IMR-90 (cell line): ENCODE results near the gene AGXT. TPM values are rescaled to one million over a fixed set of nuclear protein-coding genes. Genes with fewer than 3 reads are reported as not detected.
A peak's percentile ranks its signal among the peaks of the same experiment; 100 is the strongest.

Experiments
- ATAC-seq: fragments of 200-7000 bp; cut with Tn5 transposase; 2 replicates; pipeline ENCODE4 v1.9.1; 2020; ENCODE audit warnings: low read depth, mild to moderate bottlenecking, moderate library complexity
- BruUV-seq: library from RNA; stranded (reverse); fragments of 400-500 nt; replicated peaks from 2 replicates; lab custom pipeline; 2021; lab: Mats Ljungman, UMichigan
- CTCF ChIA-PET: fragments of 300-600 bp; formaldehyde crosslinking; extraction: SDS; loops from one replicate; lab custom pipeline; 2021; ENCODE audit warnings: antibody characterized with exemption; lab: Yijun Ruan, JAX
- POLR2A ChIA-PET: fragments of 300-600 bp; sonication (Branson Sonifier 250); formaldehyde crosslinking; loops from one replicate; lab custom pipeline; 2022; ENCODE audit warnings: antibody characterized with exemption; ENCODE audit not compliant: unreplicated experiment; lab: Charles Lee
- DNase-seq: peaks from one replicate; pipeline ENCODE4 v3.0.0; 2013
- H2AFZ ChIP-seq: replicated peaks from 2 replicates; pipeline ENCODE3; 2013; ENCODE audit warnings: low read length, mild to moderate bottlenecking; ENCODE audit not compliant: poor library complexity
- H2AK5ac ChIP-seq: 2 replicates; pipeline ENCODE4 v1.6.1; 2013; ENCODE audit warnings: low read depth, low read length, inconsistent platforms
- H2AK9ac ChIP-seq: replicated peaks from 2 replicates; pipeline ENCODE3; 2013; ENCODE audit warnings: mild to moderate bottlenecking, low read depth, low read length, moderate library complexity; ENCODE audit not compliant: poor library complexity
- H2BK120ac ChIP-seq: 2 replicates; pipeline ENCODE4 v1.6.1; 2013; ENCODE audit warnings: low read depth, low read length, inconsistent platforms
- H2BK15ac ChIP-seq: 3 replicates; pipeline ENCODE4 v1.6.1; 2013; ENCODE audit warnings: low read depth, low read length, inconsistent platforms
- H2BK20ac ChIP-seq: 2 replicates; pipeline ENCODE4 v1.6.1; 2013; ENCODE audit warnings: low read depth, mild to moderate bottlenecking, inconsistent platforms, low read length, moderate library complexity
- H2BK5ac ChIP-seq: 2 replicates; pipeline ENCODE4 v1.6.1; 2013; ENCODE audit warnings: mild to moderate bottlenecking, low read depth, low read length, inconsistent platforms; ENCODE audit not compliant: poor library complexity, severe bottlenecking
- H3K14ac ChIP-seq: replicated peaks from 2 replicates; pipeline ENCODE4 v1.6.1; 2013; ENCODE audit warnings: low read depth, low read length, inconsistent platforms
- H3K18ac ChIP-seq: 2 replicates; pipeline ENCODE4 v1.6.1; 2013; ENCODE audit warnings: low read depth, low read length, control low read depth
- H3K23ac ChIP-seq: 2 replicates; pipeline ENCODE4 v1.6.1; 2013; ENCODE audit warnings: low read depth, low read length, inconsistent platforms
- H3K27ac ChIP-seq: 2 replicates; pipeline ENCODE4 v1.5.1; 2013; ENCODE audit warnings: mild to moderate bottlenecking, control low read depth, low read length; ENCODE audit not compliant: insufficient read depth
- H3K27me3 ChIP-seq: 2 replicates; pipeline ENCODE4 v1.6.1; 2013; ENCODE audit warnings: low read length; ENCODE audit not compliant: control insufficient read depth, insufficient read depth
- H3K36me3 ChIP-seq: 2 replicates; pipeline ENCODE4 v1.6.1; 2013; ENCODE audit warnings: low read length, mixed read lengths; ENCODE audit not compliant: control insufficient read depth, insufficient read depth
- H3K4ac ChIP-seq: 2 replicates; pipeline ENCODE4 v1.6.1; 2013; ENCODE audit warnings: low read depth, low read length, inconsistent platforms
- H3K4me1 ChIP-seq: 2 replicates; pipeline ENCODE4 v1.6.1; 2013; ENCODE audit warnings: low read length, mixed read lengths; ENCODE audit not compliant: control insufficient read depth, insufficient read depth
- H3K4me2 ChIP-seq: 2 replicates; pipeline ENCODE4 v1.6.1; 2013; ENCODE audit warnings: low read depth, mild to moderate bottlenecking, control low read depth, low read length, moderate library complexity
- H3K4me3 ChIP-seq: 2 replicates; pipeline ENCODE4 v1.5.1; 2013; ENCODE audit warnings: low read depth, mild to moderate bottlenecking, control low read depth, low read length, moderate library complexity; ENCODE audit not compliant: insufficient read depth
- H3K56ac ChIP-seq: 2 replicates; pipeline ENCODE4 v1.6.1; 2013; ENCODE audit warnings: low read length, inconsistent platforms; ENCODE audit not compliant: insufficient read depth; ENCODE audit errors: extremely low read depth
- H3K79me1 ChIP-seq, 2 experiments: 2 replicates each; pipeline ENCODE4 v1.6.1; 2013; ENCODE audit warnings: low read length in 2 of 2, inconsistent platforms in 1 of 2, low read depth in 1 of 2
- H3K9ac ChIP-seq: 2 replicates; pipeline ENCODE4 v1.6.1; 2013; ENCODE audit warnings: low read depth, low read length, control low read depth
- H3K9me1 ChIP-seq: 2 replicates; pipeline ENCODE4 v1.6.1; 2013; ENCODE audit warnings: low read length, inconsistent platforms; ENCODE audit not compliant: insufficient read depth
- H3K9me3 ChIP-seq: 2 replicates; pipeline ENCODE4 v1.6.1; 2013; ENCODE audit warnings: low read length; ENCODE audit not compliant: control insufficient read depth, insufficient read depth
- H4K20me1 ChIP-seq: 2 replicates; pipeline ENCODE4 v1.6.1; 2013; ENCODE audit warnings: low read length, inconsistent platforms; ENCODE audit not compliant: insufficient read depth
- H4K5ac ChIP-seq: 2 replicates; pipeline ENCODE4 v1.6.1; 2013; ENCODE audit warnings: mild to moderate bottlenecking, low read depth, low read length, control low read depth
- H4K8ac ChIP-seq, 2 experiments: 2 replicates each; pipeline ENCODE4 v1.6.1; 2013; ENCODE audit warnings: low read depth in 2 of 2, low read length in 2 of 2, control low read depth in 1 of 2, inconsistent platforms in 1 of 2
- H4K91ac ChIP-seq: 2 replicates; pipeline ENCODE4 v1.6.1; 2013; ENCODE audit warnings: low read depth, low read length, inconsistent platforms; ENCODE audit not compliant: insufficient read depth
- BHLHE40 ChIP-seq: fragments of 150-350 bp; IDR thresholded peaks from 2 replicates; pipeline ENCODE4 v1.6.1; 2016; ENCODE audit warnings: mild to moderate bottlenecking, low read depth, low read length
- CEBPB ChIP-seq: IDR thresholded peaks from 2 replicates; pipeline ENCODE4 v1.6.1; 2012; ENCODE audit warnings: low read depth, low read length, improper control_type of control experiment
- CHD1 ChIP-seq: IDR thresholded peaks from 2 replicates; pipeline ENCODE4 v1.6.1; 2012; ENCODE audit warnings: low read depth, low read length, improper control_type of control experiment
- ELK1 ChIP-seq: fragments of 150-350 bp; IDR thresholded peaks from 2 replicates; pipeline ENCODE4 v1.6.1; 2016; ENCODE audit warnings: low read depth, mild to moderate bottlenecking, low read length, moderate library complexity, borderline replicate concordance
- FOS ChIP-seq: fragments of 150-350 bp; IDR thresholded peaks from 2 replicates; pipeline ENCODE4 v1.6.1; 2016; ENCODE audit warnings: low read depth, low read length
- MAFK ChIP-seq: IDR thresholded peaks from 2 replicates; pipeline ENCODE4 v1.6.1; 2012; ENCODE audit warnings: low read depth, low read length, improper control_type of control experiment
- MAZ ChIP-seq: IDR thresholded peaks from 2 replicates; pipeline ENCODE4 v1.6.1; 2012; ENCODE audit warnings: low read depth, mild to moderate bottlenecking, low read length, improper control_type of control experiment, moderate library complexity, borderline replicate concordance
- MXI1 ChIP-seq: IDR thresholded peaks from 2 replicates; pipeline ENCODE4 v1.6.1; 2012; ENCODE audit warnings: low read depth, mild to moderate bottlenecking, low read length, moderate library complexity, borderline replicate concordance
- NFE2L2 ChIP-seq: fragments of 150-350 bp; IDR thresholded peaks from 2 replicates; pipeline ENCODE4 v1.6.1; 2016; ENCODE audit warnings: low read depth, mild to moderate bottlenecking, low read length
- POLR2A ChIP-seq: IDR thresholded peaks from 2 replicates; pipeline ENCODE4 v1.6.1; 2012; ENCODE audit warnings: mild to moderate bottlenecking, low read depth, low read length
- RAD21 ChIP-seq: IDR thresholded peaks from 2 replicates; pipeline ENCODE4 v1.6.1; 2012; ENCODE audit warnings: low read length, improper control_type of control experiment
- RCOR1 ChIP-seq: IDR thresholded peaks from 2 replicates; pipeline ENCODE4 v1.6.1; 2012; ENCODE audit warnings: mild to moderate bottlenecking, low read length, improper control_type of control experiment; ENCODE audit not compliant: insufficient replicate concordance
- RFX5 ChIP-seq: IDR thresholded peaks from 2 replicates; pipeline ENCODE4 v1.8.0; 2012; ENCODE audit warnings: low read depth, mild to moderate bottlenecking, low read length, moderate library complexity
- SMC3 ChIP-seq: fragments of 150-350 bp; IDR thresholded peaks from 2 replicates; pipeline ENCODE4 v1.6.1; 2016; ENCODE audit warnings: low read depth, mild to moderate bottlenecking, antibody characterized with exemption, low read length, moderate library complexity
- WGBS, 2 experiments: methylation state at CpG; one replicate each; pipeline versions ENCODE4 v1.1.5 to v1.1.7; 2013; ENCODE audit warnings: missing lambda C conversion rate in 2 of 2; ENCODE audit not compliant: insufficient read length in 1 of 2; ENCODE audit errors: extremely low coverage in 2 of 2; 5-methylcytosine and 5-hydroxymethylcytosine counted together
- dilution Hi-C: fragments of 300-500 bp; cut with HindIII; formaldehyde crosslinking; loops from one replicate; pipeline ENCODE4 v1.14.3; 2018; ENCODE audit warnings: low sequenced_read_pairs; ENCODE audit not compliant: unreplicated experiment
- in situ Hi-C: fragments of 300-500 bp; cut with MboI; formaldehyde crosslinking; loops from 3 replicates; pipeline ENCODE4 v1.14.3; 2019; ENCODE audit warnings: low sequenced_read_pairs, inconsistent platforms, mixed read lengths
- intact Hi-C: fragments of 100-400 bp; cut with micrococcal nuclease; formaldehyde crosslinking; loops from 2 replicates; pipeline ENCODE4 v1.10.0; 2022
- polyA plus RNA-seq, 3 experiments: library from polyadenylated mRNA; depleted of rRNA; stranded (reverse); fragments of >200 nt; gene quantifications; 2 replicates each; pipeline ENCODE4 v1.2.3, GENCODE V29; 2012; ENCODE audit warnings: low replicate concordance in 1 of 3
- total RNA-seq: library from RNA; depleted of rRNA; stranded (reverse); fragments of >200 nt; gene quantifications from 2 replicates; pipeline ENCODE4 v1.2.3, GENCODE V29; 2012
- TF ChIP-seq, protein P1 (sequence below): conservative IDR thresholded peaks from 2 replicates; pipeline ENCODE4 v1.5.1; 2012; ENCODE audit warnings: mild to moderate bottlenecking, low read depth, low read length, improper control_type of control experiment

The AGXT gene
- total and polyA plus RNA-seq, 2 of the 4 experiments (the other 2 are of a cell fraction): not detected

- H3K9me3 ChIP-seq: peaks cover 11% of the 10 kb centered on the region
- ATAC-seq (peak; percentile 99), DNase-seq (peak; percentile 67)
- dilution Hi-C loops (no loop called here), in situ Hi-C loops (loop anchor here (5.0 to 25.0 kb wide), 3 partner anchors 223 to 811 kb away; no protein-coding TSS in a partner anchor), intact Hi-C loops (loop anchor here (1.0 to 5.0 kb wide), 6 partner anchors 139 to 366 kb away; partner anchors contain the start of genes PPP1R7 and SNED1)
- no peak overlapping the region for H4K8ac ChIP-seq
- H2AK5ac ChIP-seq: no peak overlapping the region; the same call in 1 of the 2 replicates
- H3K56ac ChIP-seq: no peak overlapping the region; the same call in 1 of the 2 replicates
- no peak overlapping the region for H2BK120ac ChIP-seq
- H3K4ac ChIP-seq: no peak overlapping the region
- no peaks in the 10 kb centered on the region for H3K79me1 ChIP-seq
- H3K14ac ChIP-seq: no peak overlapping the region
- H2BK15ac ChIP-seq: no peak overlapping the region
- H2BK5ac ChIP-seq: no peak overlapping the region
- no peak overlapping the region for H3K27ac ChIP-seq
- ChIA-PET CTCF (interaction anchor here (0.6 to 1.4 kb wide), 5 partner anchors 10 to 552 kb away, joined by 3 to 6 read pairs (median 4); no protein-coding TSS in a partner anchor), POLR2A (no interaction called here)
- H3K4me1 ChIP-seq: no peaks in the 10 kb centered on the region
- H3K4me3 ChIP-seq: no peak overlapping the region
- no peak overlapping the region for H3K9ac ChIP-seq
- no peaks in the 10 kb centered on the region for H3K9me1 ChIP-seq
- no peaks in the 10 kb centered on the region for H3K36me3 ChIP-seq
- H2BK20ac ChIP-seq: no peak overlapping the region
- H4K20me1 ChIP-seq: peaks cover 6% of the 10 kb centered on the region; the same call in 1 of the 2 replicates
- 49% methylated on average over 9 of the region's 33 CpGs; no CpG with 5 or more reads in 1 of the 2 experiments for WGBS, 2 experiments
- no peak overlapping the region for H3K18ac ChIP-seq
- H4K91ac ChIP-seq: no peak overlapping the region
- peak overlapping the region; percentile 70 for H2AFZ ChIP-seq
- H4K5ac ChIP-seq: no peak overlapping the region
- H3K23ac ChIP-seq: no peak overlapping the region
- H3K4me2 ChIP-seq: no peak overlapping the region
- no TSS peak for BruUV-seq
- H3K27me3 ChIP-seq: peaks cover 4% of the 10 kb centered on the region; the same call in 1 of the 2 replicates
- peak overlapping the region; percentile 90 for H2AK9ac ChIP-seq
- TF ChIP-seq, protein P1, sequence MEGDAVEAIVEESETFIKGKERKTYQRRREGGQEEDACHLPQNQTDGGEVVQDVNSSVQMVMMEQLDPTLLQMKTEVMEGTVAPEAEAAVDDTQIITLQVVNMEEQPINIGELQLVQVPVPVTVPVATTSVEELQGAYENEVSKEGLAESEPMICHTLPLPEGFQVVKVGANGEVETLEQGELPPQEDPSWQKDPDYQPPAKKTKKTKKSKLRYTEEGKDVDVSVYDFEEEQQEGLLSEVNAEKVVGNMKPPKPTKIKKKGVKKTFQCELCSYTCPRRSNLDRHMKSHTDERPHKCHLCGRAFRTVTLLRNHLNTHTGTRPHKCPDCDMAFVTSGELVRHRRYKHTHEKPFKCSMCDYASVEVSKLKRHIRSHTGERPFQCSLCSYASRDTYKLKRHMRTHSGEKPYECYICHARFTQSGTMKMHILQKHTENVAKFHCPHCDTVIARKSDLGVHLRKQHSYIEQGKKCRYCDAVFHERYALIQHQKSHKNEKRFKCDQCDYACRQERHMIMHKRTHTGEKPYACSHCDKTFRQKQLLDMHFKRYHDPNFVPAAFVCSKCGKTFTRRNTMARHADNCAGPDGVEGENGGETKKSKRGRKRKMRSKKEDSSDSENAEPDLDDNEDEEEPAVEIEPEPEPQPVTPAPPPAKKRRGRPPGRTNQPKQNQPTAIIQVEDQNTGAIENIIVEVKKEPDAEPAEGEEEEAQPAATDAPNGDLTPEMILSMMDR: peak; percentile 93
- TF ChIP-seq CEBPB: 0 out of 2 replicates have a peak, but pooled peaks have one; percentile 24
- no peak for TF ChIP-seq BHLHE40
- no peak for TF ChIP-seq POLR2A
- 0 out of 2 replicates have a peak, but pooled peaks have one; percentile 16 for TF ChIP-seq MAZ
- TF ChIP-seq NFE2L2: no peak
- TF ChIP-seq CHD1: no peak
- TF ChIP-seq FOS: no peak
- TF ChIP-seq RAD21: peak; percentile 96
- TF ChIP-seq MAFK: no peak
- TF ChIP-seq RFX5: no peak
- TF ChIP-seq ELK1: no peak
- no peak for TF ChIP-seq RCOR1
- peak; percentile 83 for TF ChIP-seq SMC3
- TF ChIP-seq MXI1: peak; percentile 78
Observed at GRCh38 chr2:240851078-240851991, 17.3 kb upstream of the AGXT start.
